HCT116 (cell line): ENCODE data around the gene SCRG1. TPM values are rescaled to one million over a fixed set of nuclear protein-coding genes. Genes with fewer than 3 reads are reported as not detected.

Source experiments
- ATAC-seq: fragments of 200-7000 bp; cut with Tn5 transposase; 2 replicates; pipeline ENCODE4 v1.9.1; 2020; ENCODE audit warnings: mild to moderate bottlenecking, moderate library complexity
- BruUV-seq: library from RNA; stranded (reverse); fragments of 400-500 nt; replicated peaks from 2 replicates; lab custom pipeline; 2021; lab: Mats Ljungman, UMichigan
- CTCF ChIA-PET: fragments of 300-600 bp; sonication (Branson Sonifier 250); formaldehyde crosslinking; loops from one replicate; lab custom pipeline; 2021; ENCODE audit warnings: antibody characterized with exemption; lab: Charles Lee
- POLR2A ChIA-PET: fragments of 300-600, 350-600 bp; sonication (Branson Sonifier 250); formaldehyde crosslinking; loops from one replicate; lab custom pipeline; 2021; ENCODE audit warnings: antibody characterized with exemption; lab: Charles Lee
- RAD21 ChIA-PET, 2 experiments: fragments of 300-600 bp; sonication (Branson Sonifier 250); formaldehyde crosslinking; loops; one replicate each; lab custom pipeline; 2023; ENCODE audit warnings: low total read pairs in 2 of 2; ENCODE audit not compliant: uncharacterized antibody in 2 of 2, unreplicated experiment in 2 of 2, low non-redundant PET in 1 of 2; lab: Charles Lee
- DNase-seq: peaks from one replicate; pipeline ENCODE4 v3.0.0-alpha.2; 2010; ENCODE audit warnings: low read depth, low spot score
- H2AFZ ChIP-seq: fragments of 200-600 bp; shearing (Covaris generic), sonication (generic); 2 replicates; pipeline ENCODE4 v1.6.1; 2017; ENCODE audit warnings: low read depth, mixed run types, mixed read lengths, antibody characterized with exemption, low read length; ENCODE audit not compliant: poor library complexity, severe bottlenecking
- H3K27ac ChIP-seq: 2 replicates; pipeline ENCODE4 v1.5.1; 2012; ENCODE audit warnings: low read depth, low read length
- H3K27me3 ChIP-seq: fragments of 200-600 bp; sonication (generic); 2 replicates; pipeline ENCODE4 v1.6.1; 2016; ENCODE audit warnings: mixed run types, low read length, mixed read lengths; ENCODE audit not compliant: insufficient read depth
- H3K36me3 ChIP-seq, 2 experiments: fragments of 200-500 bp in 1 of 2; fragments of 200-600 bp in 1 of 2; sonication (Bioruptor generic) in 1 of 2; sonication (generic) in 1 of 2; 2 replicates each; pipeline versions ENCODE4 v1.5.1 to v1.6.1; 2014 to 2016; ENCODE audit warnings: low read length in 2 of 2, inconsistent platforms in 1 of 2, mixed read lengths in 1 of 2, mixed run types in 1 of 2; ENCODE audit not compliant: insufficient read depth in 2 of 2, control insufficient read depth in 1 of 2
- H3K4me1 ChIP-seq, 2 experiments: fragments of 200-600 bp in 1 of 2; sonication (generic) in 1 of 2; 2 replicates each; pipeline versions ENCODE4 v1.5.1 to v1.6.1; 2012 to 2017; ENCODE audit warnings: low read length in 2 of 2, inconsistent platforms in 1 of 2, mild to moderate bottlenecking in 1 of 2, mixed read lengths in 1 of 2, mixed run types in 1 of 2, moderate library complexity in 1 of 2; ENCODE audit not compliant: insufficient read depth in 2 of 2, control insufficient read depth in 1 of 2
- H3K4me2 ChIP-seq: fragments of 200-600 bp; sonication (generic); 2 replicates; pipeline ENCODE4 v1.6.1; 2017; ENCODE audit warnings: mixed run types, low read length, mixed read lengths
- H3K4me3 ChIP-seq, 2 experiments: fragments of 200-600 bp in 1 of 2; sonication (generic) in 1 of 2; replicated peaks in 1 of 2; 2 replicates each; pipeline ENCODE4 v1.5.1; 2011 to 2016; ENCODE audit warnings: low read length in 2 of 2, control low read depth in 1 of 2, low read depth in 1 of 2, mild to moderate bottlenecking in 1 of 2, mixed read lengths in 1 of 2, mixed run types in 1 of 2
- H3K79me2 ChIP-seq: fragments of 200-600 bp; sonication (generic); 2 replicates; pipeline ENCODE4 v1.6.1; 2017; ENCODE audit warnings: mild to moderate bottlenecking, mixed run types, low read length, moderate library complexity, mixed read lengths; ENCODE audit not compliant: insufficient read depth
- H3K9ac ChIP-seq: fragments of 200-600 bp; sonication (generic); 2 replicates; pipeline ENCODE4 v1.6.1; 2016; ENCODE audit warnings: low read length, mixed read lengths
- H3K9me2 ChIP-seq: fragments of 200-600 bp; sonication (generic), shearing (Covaris generic); 2 replicates; pipeline ENCODE4 v1.6.1; 2017; ENCODE audit warnings: mixed run types, mild to moderate bottlenecking, moderate library complexity; ENCODE audit not compliant: insufficient read depth
- H3K9me3 ChIP-seq, 2 experiments: fragments of 200-500 bp in 1 of 2; fragments of 200-600 bp in 1 of 2; sonication (Bioruptor generic) in 1 of 2; sonication (generic) in 1 of 2; 2 replicates each; pipeline ENCODE4 v1.6.1; 2014 to 2017; ENCODE audit warnings: low read length in 2 of 2, mixed read lengths in 2 of 2, inconsistent platforms in 1 of 2, low read depth in 1 of 2, mild to moderate bottlenecking in 1 of 2, mixed run types in 1 of 2, moderate library complexity in 1 of 2; ENCODE audit not compliant: control insufficient read depth in 1 of 2, insufficient read depth in 1 of 2
- H4K20me1 ChIP-seq: fragments of 200-600 bp; sonication (generic), shearing (Covaris generic); 2 replicates; pipeline ENCODE4 v1.6.1; 2017; ENCODE audit warnings: mixed run types, mild to moderate bottlenecking, moderate library complexity; ENCODE audit not compliant: insufficient read depth
- CBX3 ChIP-seq: IDR thresholded peaks from 2 replicates; pipeline ENCODE4 v1.6.1; 2012; ENCODE audit warnings: low read depth
- EGR1 ChIP-seq: IDR thresholded peaks from 2 replicates; pipeline ENCODE4 v1.6.1; 2012; ENCODE audit warnings: low read depth
- ELF1 ChIP-seq: IDR thresholded peaks from 2 replicates; pipeline ENCODE4 v1.6.1; 2012; ENCODE audit warnings: low read depth, borderline replicate concordance
- EZH2 ChIP-seq: fragments of 200-600 bp; sonication (generic); IDR thresholded peaks from 2 replicates; pipeline ENCODE4 v1.6.1; 2017; ENCODE audit warnings: antibody characterized with exemption, mixed run types
- JUND ChIP-seq: IDR thresholded peaks from 2 replicates; pipeline ENCODE4 v1.6.1; 2012
- POLR2A ChIP-seq: IDR thresholded peaks from 2 replicates; pipeline ENCODE4 v1.7.0; 2011; ENCODE audit warnings: borderline replicate concordance; ENCODE audit not compliant: insufficient read depth, insufficient read length; ENCODE audit errors: extremely low read depth
- POLR2AphosphoS5 ChIP-seq: IDR thresholded peaks from 2 replicates; pipeline ENCODE4 v1.6.1; 2011; ENCODE audit warnings: mild to moderate bottlenecking, low read depth, low read length, moderate library complexity
- SIN3A ChIP-seq: IDR thresholded peaks from 2 replicates; pipeline ENCODE4 v1.6.1; 2012; ENCODE audit warnings: low read depth
- SP1 ChIP-seq: IDR thresholded peaks from 2 replicates; pipeline ENCODE4 v1.6.1; 2012; ENCODE audit warnings: low read depth
- TCF7L2 ChIP-seq: IDR thresholded peaks from 2 replicates; pipeline ENCODE4 v1.7.0; 2011; ENCODE audit warnings: borderline replicate concordance, inconsistent platforms; ENCODE audit not compliant: insufficient read depth, insufficient read length; ENCODE audit errors: extremely low read depth
- ZNF274 ChIP-seq: fragments of 200-500 bp; sonication (Bioruptor generic); IDR thresholded peaks from 2 replicates; pipeline ENCODE4 v1.6.1; 2014; ENCODE audit warnings: mild to moderate bottlenecking, low read depth, low read length, inconsistent platforms
- intact Hi-C: fragments of 100-400 bp; cut with micrococcal nuclease; formaldehyde crosslinking; loops from 2 replicates; pipeline ENCODE4 v1.10.0; 2022
- total RNA-seq: library from RNA; stranded (reverse); gene quantifications from one replicate; pipeline ENCODE4 v1.2.1, GENCODE V29; 2021; ENCODE audit not compliant: unreplicated experiment
- TF ChIP-seq, protein P1 (sequence below): IDR thresholded peaks from 2 replicates; pipeline ENCODE4 v1.6.1; 2012; ENCODE audit warnings: low read depth

SCRG1 gene
- total RNA-seq, 1 experiment from 2014 or later = not detected

DNA sequence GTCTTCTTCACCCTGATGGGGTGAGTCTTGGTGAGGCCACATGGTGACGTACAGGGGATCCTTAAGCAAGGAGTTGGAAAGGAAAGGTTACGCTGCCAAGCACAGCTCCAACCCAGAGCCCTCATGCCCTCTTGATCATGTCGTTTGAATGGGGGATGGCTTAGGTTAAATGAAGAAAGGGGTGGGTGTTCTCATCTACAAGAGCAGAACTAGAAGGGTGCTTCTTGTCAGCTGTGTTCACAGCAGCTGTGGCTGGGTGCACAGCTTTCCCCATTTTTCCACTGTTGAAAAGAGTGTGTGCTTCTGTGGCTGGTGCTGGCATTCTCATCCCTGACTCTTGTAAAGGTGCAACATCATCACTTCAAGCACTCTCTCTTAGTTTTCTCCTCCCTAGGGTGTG is 15.5 kb upstream of the SCRG1 start:
- H3K79me2 ChIP-seq = no peaks in the 10 kb centered on the region
- no peaks in the 10 kb centered on the region for H3K36me3 ChIP-seq
- H3K9me2 ChIP-seq = no peaks in the 10 kb centered on the region
- CTCF ChIA-PET = interaction anchor here (4.5 kb wide), 1 partner anchor 96 kb away, joined by 21 read pairs; no protein-coding TSS in a partner anchor
- no peak for TF ChIP-seq SIN3A
- no peak for TF ChIP-seq SP1
- no peak for TF ChIP-seq JUND
- TF ChIP-seq, all 23 proteins: peak for 0
- ATAC-seq (no peak), DNase-seq (no peak)
- no TSS peak for BruUV-seq
- intact Hi-C loops = no loop called here
- ChIA-PET RAD21 (interaction anchor here in 1 of 2 experiments (0.6 kb wide), 1 partner anchor 150 kb away, joined by 3 read pairs; no protein-coding TSS in a partner anchor), POLR2A (no interaction called here)
- Histone ChIP-seq H3K4me2 (no peak overlapping the region), H2AFZ (no peak overlapping the region), H3K9ac (no peak overlapping the region), H3K9me3 (no peaks in the 10 kb centered on the region), H3K4me1 (no peaks in the 10 kb centered on the region), H3K4me3 (no peak overlapping the region), H3K27me3 (no peaks in the 10 kb centered on the region), H3K27ac (no peak overlapping the region), H4K20me1 (no peaks in the 10 kb centered on the region)

DNA sequence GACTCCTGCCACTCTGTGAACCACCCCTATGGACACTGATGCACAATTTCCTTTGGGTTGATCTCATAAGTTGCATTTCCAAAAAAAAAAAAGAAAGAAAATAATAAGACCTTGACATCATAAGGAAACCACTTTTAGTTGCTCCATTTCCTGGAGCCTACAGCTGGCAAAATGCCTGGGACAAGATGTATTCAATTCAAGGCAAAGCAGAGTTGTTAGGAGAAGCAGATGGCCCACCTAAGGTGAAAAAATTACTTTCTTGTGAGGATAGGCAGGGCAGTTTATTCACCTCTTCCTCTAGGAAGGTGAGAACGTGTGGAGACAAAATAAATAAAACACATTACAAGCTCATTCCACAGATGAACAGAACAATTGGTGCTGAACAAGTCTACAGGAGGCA is 14.1 kb upstream of the SCRG1 start:
- no peak overlapping the region for H3K4me2 ChIP-seq
- H3K4me1 ChIP-seq = no peaks in the 10 kb centered on the region
- ChIA-PET CTCF (interaction anchor here (4.5 kb wide), 1 partner anchor 94 kb away, joined by 21 read pairs; no protein-coding TSS in a partner anchor), RAD21 (no interaction called here), POLR2A (no interaction called here)
- TF ChIP-seq TCF7L2 (no peak), POLR2A (no peak), EGR1 (no peak), POLR2AphosphoS5 (no peak), JUND (no peak), ELF1 (no peak), ZNF274 (no peak), SIN3A (no peak), EZH2 (no peak), CBX3 (no peak)
- TF ChIP-seq, protein P1, sequence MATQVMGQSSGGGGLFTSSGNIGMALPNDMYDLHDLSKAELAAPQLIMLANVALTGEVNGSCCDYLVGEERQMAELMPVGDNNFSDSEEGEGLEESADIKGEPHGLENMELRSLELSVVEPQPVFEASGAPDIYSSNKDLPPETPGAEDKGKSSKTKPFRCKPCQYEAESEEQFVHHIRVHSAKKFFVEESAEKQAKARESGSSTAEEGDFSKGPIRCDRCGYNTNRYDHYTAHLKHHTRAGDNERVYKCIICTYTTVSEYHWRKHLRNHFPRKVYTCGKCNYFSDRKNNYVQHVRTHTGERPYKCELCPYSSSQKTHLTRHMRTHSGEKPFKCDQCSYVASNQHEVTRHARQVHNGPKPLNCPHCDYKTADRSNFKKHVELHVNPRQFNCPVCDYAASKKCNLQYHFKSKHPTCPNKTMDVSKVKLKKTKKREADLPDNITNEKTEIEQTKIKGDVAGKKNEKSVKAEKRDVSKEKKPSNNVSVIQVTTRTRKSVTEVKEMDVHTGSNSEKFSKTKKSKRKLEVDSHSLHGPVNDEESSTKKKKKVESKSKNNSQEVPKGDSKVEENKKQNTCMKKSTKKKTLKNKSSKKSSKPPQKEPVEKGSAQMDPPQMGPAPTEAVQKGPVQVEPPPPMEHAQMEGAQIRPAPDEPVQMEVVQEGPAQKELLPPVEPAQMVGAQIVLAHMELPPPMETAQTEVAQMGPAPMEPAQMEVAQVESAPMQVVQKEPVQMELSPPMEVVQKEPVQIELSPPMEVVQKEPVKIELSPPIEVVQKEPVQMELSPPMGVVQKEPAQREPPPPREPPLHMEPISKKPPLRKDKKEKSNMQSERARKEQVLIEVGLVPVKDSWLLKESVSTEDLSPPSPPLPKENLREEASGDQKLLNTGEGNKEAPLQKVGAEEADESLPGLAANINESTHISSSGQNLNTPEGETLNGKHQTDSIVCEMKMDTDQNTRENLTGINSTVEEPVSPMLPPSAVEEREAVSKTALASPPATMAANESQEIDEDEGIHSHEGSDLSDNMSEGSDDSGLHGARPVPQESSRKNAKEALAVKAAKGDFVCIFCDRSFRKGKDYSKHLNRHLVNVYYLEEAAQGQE = no peak
- no peak overlapping the region for H3K27ac ChIP-seq
- H3K27me3 ChIP-seq = no peaks in the 10 kb centered on the region
- no peaks in the 10 kb centered on the region for H3K9me2 ChIP-seq
- H3K9ac ChIP-seq = no peak overlapping the region
- H3K4me3 ChIP-seq = no peak overlapping the region
- H2AFZ ChIP-seq = no peak overlapping the region
- no TSS peak for BruUV-seq
- intact Hi-C loops = no loop called here
- ATAC-seq = no peak
- H3K36me3 ChIP-seq = no peaks in the 10 kb centered on the region
- H3K9me3 ChIP-seq = no peaks in the 10 kb centered on the region
- H4K20me1 ChIP-seq = no peaks in the 10 kb centered on the region
- DNase-seq = no peak
- H3K79me2 ChIP-seq = no peaks in the 10 kb centered on the region
